Epithelial cell of proximal tubule (primary cell): ENCODE results near the gene TENM3. TPM values are rescaled to one million over a fixed set of nuclear protein-coding genes. Genes with fewer than 3 reads are reported as not detected.

Experiments used
- DNase-seq: peaks from one replicate; pipeline ENCODE4 v3.0.0-alpha.2; 2011; ENCODE audit warnings: low read depth
- H3K4me3 ChIP-seq: 2 replicates; pipeline ENCODE4 v1.5.1; 2011; ENCODE audit warnings: low read depth, mild to moderate bottlenecking, low read length
- total RNA-seq: library from RNA; depleted of rRNA; stranded (reverse); fragments of >200 nt; gene quantifications from 2 replicates; pipeline ENCODE4 v1.2.3, GENCODE V29; 2015
- TF ChIP-seq, protein P1 (sequence below): conservative IDR thresholded peaks from 2 replicates; pipeline ENCODE4 v1.5.1; 2012; ENCODE audit warnings: low read depth, mild to moderate bottlenecking, low read length

The TENM3 gene
- total RNA-seq, 1 donor from 2014 or later, result 2.4 TPM

DNA sequence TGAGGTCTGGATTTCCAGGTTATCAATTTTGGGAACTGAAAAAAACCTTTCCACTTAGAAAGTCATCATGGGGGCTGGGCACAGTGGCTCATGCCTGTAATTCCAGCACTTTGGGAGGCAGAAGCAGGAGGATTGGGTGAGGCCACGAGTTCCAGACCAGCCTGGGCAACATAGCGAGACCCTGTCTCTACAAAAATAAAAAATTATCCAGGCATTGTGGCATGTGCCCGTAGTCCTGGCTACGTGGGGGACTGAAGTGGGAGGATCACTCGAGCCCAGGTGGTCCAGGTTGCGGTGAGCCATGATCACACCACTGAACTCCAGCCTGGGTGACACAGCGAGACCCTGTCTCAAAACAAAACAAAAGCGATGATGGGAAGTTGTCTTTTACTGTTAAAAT lies 7.9 kb downstream of the TENM3 start:
- TF ChIP-seq, protein P1, sequence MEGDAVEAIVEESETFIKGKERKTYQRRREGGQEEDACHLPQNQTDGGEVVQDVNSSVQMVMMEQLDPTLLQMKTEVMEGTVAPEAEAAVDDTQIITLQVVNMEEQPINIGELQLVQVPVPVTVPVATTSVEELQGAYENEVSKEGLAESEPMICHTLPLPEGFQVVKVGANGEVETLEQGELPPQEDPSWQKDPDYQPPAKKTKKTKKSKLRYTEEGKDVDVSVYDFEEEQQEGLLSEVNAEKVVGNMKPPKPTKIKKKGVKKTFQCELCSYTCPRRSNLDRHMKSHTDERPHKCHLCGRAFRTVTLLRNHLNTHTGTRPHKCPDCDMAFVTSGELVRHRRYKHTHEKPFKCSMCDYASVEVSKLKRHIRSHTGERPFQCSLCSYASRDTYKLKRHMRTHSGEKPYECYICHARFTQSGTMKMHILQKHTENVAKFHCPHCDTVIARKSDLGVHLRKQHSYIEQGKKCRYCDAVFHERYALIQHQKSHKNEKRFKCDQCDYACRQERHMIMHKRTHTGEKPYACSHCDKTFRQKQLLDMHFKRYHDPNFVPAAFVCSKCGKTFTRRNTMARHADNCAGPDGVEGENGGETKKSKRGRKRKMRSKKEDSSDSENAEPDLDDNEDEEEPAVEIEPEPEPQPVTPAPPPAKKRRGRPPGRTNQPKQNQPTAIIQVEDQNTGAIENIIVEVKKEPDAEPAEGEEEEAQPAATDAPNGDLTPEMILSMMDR, result no peak
- no peak for DNase-seq
- no peak overlapping the region for H3K4me3 ChIP-seq

DNA sequence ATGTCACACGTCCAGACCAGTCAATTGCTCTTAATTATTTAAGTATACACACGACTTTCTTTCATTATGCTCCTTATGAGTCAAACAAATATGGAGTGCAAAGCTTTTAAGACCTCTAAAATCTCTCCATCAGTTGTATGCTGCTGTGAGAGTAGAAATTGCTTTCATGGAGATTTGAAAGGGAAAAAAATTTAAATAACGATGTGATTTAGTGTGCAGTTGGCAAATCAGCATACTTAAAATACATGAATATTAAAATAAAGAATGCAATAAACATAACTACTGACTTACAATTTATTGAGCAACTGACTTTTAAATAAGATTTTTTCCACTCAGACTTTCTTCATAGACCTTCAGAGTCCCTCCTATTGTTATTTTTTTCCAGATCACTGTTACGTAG lies 9.0 kb downstream of the TENM3 start:
- TF ChIP-seq, protein P1, result no peak
- H3K4me3 ChIP-seq, result no peak overlapping the region
- no peak for DNase-seq

DNA sequence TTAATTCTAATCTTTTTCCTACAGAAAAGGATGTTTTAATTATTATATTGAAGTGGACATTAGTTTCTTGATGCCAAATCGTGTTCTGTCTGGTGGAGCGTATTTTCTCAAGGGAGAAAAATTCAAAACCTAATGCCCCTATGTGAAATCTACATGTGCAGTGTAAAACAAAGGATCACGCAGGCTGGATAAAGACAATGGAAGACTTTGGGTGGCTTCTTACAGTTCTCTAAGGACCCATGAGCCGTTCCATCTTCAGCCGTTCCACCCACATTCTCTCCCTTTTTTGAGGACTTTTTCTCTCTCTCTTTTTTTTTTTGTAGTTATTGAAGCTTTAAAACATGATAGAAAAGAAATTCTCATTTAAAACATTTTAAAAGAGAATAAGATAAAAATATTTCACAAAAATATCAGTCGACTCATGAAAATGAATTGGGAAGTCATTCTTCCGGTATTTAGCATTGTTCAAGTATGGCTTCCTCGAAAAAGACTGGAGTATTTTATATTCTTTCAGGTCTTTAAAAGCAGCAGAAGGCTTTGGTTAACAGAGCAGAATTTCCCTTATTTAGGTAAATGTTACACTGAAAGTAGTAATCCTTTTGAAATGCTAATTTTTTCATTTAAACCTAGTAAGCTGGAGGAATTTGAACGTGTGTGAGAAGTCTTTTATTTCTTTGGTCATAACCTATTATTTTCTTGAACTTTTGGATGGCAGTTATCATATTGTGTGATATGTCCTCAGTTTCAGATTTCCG lies 11.0 kb downstream of the TENM3 start:
- no peak for DNase-seq
- no peak overlapping the region for H3K4me3 ChIP-seq
- TF ChIP-seq, protein P1, result no peak

DNA sequence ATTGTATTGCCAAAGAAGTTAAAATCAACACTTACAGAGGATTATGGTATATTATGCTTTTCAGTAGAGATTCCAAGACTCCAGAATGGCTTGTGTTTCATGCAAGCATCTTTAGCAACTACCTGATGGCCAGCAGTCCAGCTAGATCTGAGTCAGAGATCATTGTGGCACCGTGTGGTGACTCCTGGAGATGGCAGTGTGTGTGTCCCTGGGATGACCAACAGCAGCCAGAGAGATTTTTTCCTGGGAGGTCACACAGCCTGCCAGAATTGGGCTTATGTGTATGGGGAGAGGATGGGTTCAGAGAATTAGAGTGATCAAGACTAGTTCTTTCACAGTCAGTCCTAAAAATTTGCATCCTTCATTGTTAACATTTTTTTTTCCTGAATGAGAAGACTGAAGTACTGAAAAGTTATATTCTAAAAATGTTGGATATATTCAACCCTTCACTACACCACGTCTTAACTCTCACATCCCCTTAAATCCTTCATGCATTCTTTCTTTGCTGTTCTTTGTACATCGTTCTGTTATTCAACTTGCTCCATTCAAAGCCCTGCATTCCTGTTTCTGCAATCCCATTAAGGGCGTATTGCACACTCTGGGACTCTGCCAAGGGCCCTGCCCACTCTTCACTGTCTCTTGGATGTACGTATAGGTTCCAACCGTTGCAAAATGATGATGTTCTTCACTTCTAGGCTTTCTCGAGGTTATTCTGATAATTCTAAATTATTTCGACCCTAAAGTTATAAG lies 12.4 kb downstream of the TENM3 start:
- DNase-seq, result no peak
- TF ChIP-seq, protein P1, result no peak
- no peak overlapping the region for H3K4me3 ChIP-seq

DNA sequence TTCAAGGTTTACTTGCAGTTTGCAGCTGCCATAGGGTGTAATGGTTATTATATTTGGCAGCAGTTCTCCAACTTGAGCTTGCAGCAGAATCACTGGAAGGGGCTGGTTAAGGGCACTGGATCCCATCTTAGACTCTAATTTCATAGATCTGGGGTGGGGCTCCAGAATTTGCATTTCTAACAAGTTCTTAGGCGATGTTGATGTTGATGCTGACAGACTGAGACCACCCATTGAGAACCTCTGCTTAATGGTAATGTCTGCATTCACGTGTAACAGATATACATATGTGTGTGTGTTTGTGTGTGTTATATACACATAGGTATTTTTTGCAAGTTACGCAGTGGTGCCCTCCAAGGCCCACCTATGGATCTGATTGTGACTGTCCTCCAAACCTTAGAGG lies 13.8 kb downstream of the TENM3 start:
- TF ChIP-seq, protein P1, result no peak
- no peak overlapping the region for H3K4me3 ChIP-seq
- no peak for DNase-seq

DNA sequence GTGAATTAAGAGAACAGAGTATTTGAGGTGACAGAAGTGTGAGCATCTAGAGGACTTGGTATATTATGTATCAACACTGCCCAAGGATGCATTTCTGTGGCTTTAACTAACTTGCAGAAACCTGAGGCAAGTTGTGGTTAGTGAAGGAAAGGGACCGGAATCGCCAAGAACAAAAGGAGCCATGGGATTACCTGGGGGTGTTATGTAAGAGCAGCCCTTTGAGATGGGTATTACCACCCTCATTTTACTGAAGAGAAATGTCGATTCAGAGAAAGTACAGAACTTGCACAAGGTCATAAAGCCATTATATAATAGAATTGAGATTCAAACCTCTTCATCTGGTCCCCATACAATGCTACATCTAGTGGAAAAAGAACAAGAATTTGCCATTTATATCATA lies 14.3 kb downstream of the TENM3 start:
- H3K4me3 ChIP-seq, result no peak overlapping the region
- TF ChIP-seq, protein P1, result no peak

More for the DNA sequence above, 14.3 kb downstream of the TENM3 start:
- DNase-seq, result no peak
